Breast epithelium (tissue), 4 donors: ENCODE data around the gene SERINC2. TPM values are rescaled to one million over a fixed set of nuclear protein-coding genes. Genes with fewer than 3 reads are reported as not detected.
"Not testable (repeated sequence)": the region's sequence is repeated elsewhere in the genome, so short reads cannot be mapped to it uniquely, and the experiment has no call there.

Experiments used
- DNase-seq, 2 donors: peaks; one replicate each; pipeline ENCODE4 v3.0.0-alpha.2; 2019; ENCODE audit warnings: low spot score in 2 of 2
- H3K27ac ChIP-seq, 2 donors: fragments of 200-600 bp; sonication (generic) in 1 of 2; one replicate each; pipeline ENCODE4 v1.5.1; 2016 to 2019; ENCODE audit warnings: mild to moderate bottlenecking in 1 of 2
- H3K27me3 ChIP-seq, 2 donors: fragments of 200-600 bp; sonication (generic) in 1 of 2; one replicate each; pipeline versions ENCODE4 v1.5.1 to v1.6.0; 2017 to 2019; ENCODE audit warnings: control low read depth in 1 of 2, mild to moderate bottlenecking in 1 of 2
- H3K36me3 ChIP-seq: fragments of 200-600 bp; one replicate; pipeline ENCODE4 v1.5.1; 2019
- H3K4me1 ChIP-seq, 2 donors: fragments of 200-600 bp; sonication (generic); one replicate each; pipeline ENCODE4 v1.5.1; 2016 to 2019; ENCODE audit warnings: control low read depth in 1 of 2
- H3K4me3 ChIP-seq, 3 donors: fragments of 200-600 bp; sonication (generic); 1 replicate in 2 of 3; 2 replicates in 1 of 3; pipeline ENCODE4 v1.5.1; 2016 to 2019; ENCODE audit warnings: mild to moderate bottlenecking in 3 of 3, moderate library complexity in 2 of 3
- H3K9me3 ChIP-seq, 2 donors: fragments of 200-600 bp; sonication (generic) in 1 of 2; one replicate each; pipeline ENCODE4 v1.5.1; 2016 to 2019; ENCODE audit warnings: control low read depth in 1 of 2
- POLR2A ChIP-seq: fragments of 450-650 bp; IDR thresholded peaks from one replicate; pipeline ENCODE4 v1.6.1; 2016; ENCODE audit warnings: antibody characterized with exemption, mild to moderate bottlenecking, moderate library complexity
- POLR2AphosphoS5 ChIP-seq, 3 donors: sonication (generic); formaldehyde crosslinking; IDR thresholded peaks; one replicate each; pipeline ENCODE4 v1.6.1; 2017; ENCODE audit warnings: antibody characterized with exemption in 3 of 3
- intact Hi-C: fragments of 100-400 bp; cut with DNase I; formaldehyde crosslinking; loops from one replicate; pipeline ENCODE4 v1.15.1; 2023; ENCODE audit warnings: low total_unique reads
- total RNA-seq, 3 donors: library from RNA; depleted of rRNA; stranded (reverse); fragments of >200 nt; gene quantifications; one replicate each; pipeline ENCODE4 v1.1.0, GENCODE V29; 2016
- TF ChIP-seq, protein P1 (sequence below), 3 donors: fragments of 450-650 bp; IDR thresholded peaks; one replicate each; pipeline ENCODE4 v1.5.1; 2016 to 2017; ENCODE audit warnings: antibody characterized with exemption in 3 of 3, mild to moderate bottlenecking in 3 of 3, moderate library complexity in 3 of 3

Gene SERINC2
- total RNA-seq, 3 donors from 2014 or later = 10.4 to 50.6 (median 30.5) TPM

DNA sequence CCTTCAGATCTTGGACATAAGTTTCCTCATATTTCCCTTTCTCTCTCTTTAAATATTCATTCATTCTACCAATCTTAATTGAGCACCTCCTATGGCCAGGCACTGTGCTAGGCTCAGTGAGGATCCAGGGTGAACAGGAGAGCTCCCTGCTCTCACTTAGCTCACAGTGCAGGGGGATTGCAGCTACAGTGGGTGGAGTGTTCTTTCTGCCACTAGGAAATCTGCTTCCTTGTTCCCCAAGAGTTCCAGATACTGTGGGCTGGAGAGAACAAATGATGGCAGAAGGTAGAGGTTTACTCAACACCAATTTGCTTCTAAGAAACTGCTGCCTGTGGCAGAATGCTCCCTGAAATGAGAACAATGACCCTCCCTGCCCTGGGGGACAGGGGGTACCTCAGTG lies 35.0 kb upstream of the SERINC2 start:
- no peak for DNase-seq
- intact Hi-C loops = no loop called here
- H3K4me3 ChIP-seq = no peak overlapping the region
- no peaks in the 10 kb centered on the region for H3K36me3 ChIP-seq
- no peaks in the 10 kb centered on the region for H3K27me3 ChIP-seq
- no peak for TF ChIP-seq POLR2AphosphoS5 (IDR thresholded peaks at IDR 0.05)
- no peak for TF ChIP-seq POLR2A
- TF ChIP-seq, protein P1, sequence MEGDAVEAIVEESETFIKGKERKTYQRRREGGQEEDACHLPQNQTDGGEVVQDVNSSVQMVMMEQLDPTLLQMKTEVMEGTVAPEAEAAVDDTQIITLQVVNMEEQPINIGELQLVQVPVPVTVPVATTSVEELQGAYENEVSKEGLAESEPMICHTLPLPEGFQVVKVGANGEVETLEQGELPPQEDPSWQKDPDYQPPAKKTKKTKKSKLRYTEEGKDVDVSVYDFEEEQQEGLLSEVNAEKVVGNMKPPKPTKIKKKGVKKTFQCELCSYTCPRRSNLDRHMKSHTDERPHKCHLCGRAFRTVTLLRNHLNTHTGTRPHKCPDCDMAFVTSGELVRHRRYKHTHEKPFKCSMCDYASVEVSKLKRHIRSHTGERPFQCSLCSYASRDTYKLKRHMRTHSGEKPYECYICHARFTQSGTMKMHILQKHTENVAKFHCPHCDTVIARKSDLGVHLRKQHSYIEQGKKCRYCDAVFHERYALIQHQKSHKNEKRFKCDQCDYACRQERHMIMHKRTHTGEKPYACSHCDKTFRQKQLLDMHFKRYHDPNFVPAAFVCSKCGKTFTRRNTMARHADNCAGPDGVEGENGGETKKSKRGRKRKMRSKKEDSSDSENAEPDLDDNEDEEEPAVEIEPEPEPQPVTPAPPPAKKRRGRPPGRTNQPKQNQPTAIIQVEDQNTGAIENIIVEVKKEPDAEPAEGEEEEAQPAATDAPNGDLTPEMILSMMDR (IDR thresholded peaks at IDR 0.05) = no peak
- peaks cover 0 to 9% of the 10 kb centered on the region in 2 donors for H3K4me1 ChIP-seq
- H3K27ac ChIP-seq = peak overlapping the region in 1 of 2 donors; percentile 43
- H3K9me3 ChIP-seq = no peaks in the 10 kb centered on the region

DNA sequence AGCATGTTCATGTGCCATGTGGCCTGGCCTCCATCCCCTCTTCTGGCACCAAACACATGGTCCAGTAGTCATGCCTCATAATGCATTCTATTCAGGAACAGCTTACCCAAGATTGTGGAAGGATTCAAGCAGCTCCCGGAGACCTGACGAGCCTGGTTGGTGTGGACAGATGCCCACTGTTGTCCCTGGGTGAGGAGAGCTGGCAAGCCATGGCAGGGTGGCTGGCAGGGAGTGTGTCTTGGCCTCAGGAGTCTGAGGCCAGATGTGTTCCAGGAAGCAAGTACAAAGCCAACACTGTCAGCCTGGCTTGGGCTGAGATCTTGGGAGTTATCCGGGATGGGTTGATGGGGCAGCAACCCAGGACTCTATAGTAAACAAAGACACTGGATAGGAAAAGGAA lies 32.8 kb upstream of the SERINC2 start:
- DNase-seq = peak in 1 of 2 donors; percentile 89
- no peaks in the 10 kb centered on the region for H3K9me3 ChIP-seq

DNA sequence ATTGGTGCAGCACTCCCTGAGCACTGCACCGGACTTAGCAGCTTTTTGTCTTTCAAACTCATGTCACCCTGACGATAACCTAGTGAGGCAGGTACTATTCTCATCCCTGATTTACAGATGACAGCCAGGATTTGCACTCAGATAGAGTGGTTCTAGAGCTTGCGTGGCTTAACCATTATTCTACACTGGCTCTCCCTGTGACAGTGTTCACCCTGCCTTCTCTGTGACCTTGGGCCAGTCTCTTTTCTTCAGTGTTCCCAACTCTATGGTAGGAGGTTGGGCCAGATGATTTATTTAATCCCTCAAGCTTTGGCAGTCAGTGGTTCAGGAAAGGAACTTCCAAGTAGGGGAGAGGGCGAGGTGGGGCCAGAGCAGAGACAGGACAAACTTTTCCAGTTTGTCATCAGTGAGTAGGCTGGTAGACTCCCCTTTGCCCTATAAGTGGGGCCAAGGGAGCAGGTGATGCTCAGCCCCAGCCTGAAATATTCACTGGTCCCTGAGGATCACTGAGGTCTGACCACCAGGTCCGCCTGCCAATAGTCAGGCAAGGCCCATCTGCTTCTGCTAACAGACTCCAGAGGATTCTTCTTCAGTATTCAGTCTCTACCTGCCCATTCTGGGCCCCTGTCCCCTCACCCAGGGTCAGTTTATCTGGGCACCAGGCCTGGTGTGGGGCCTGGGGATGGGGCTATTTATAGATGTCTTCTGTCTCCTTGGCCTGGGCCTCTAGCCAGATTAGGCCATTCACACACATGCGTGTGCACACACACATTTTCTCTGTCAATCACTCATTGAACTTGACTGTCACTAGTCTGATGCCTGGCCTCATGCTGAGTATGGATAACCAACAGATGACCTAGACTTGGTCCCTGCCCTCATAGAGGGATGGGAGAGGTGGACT lies 31.4 kb upstream of the SERINC2 start:
- peaks cover 0 to 4% of the 10 kb centered on the region in 2 donors for H3K4me1 ChIP-seq
- TF ChIP-seq, protein P1 (IDR thresholded peaks at IDR 0.05) = no peak
- no peak for TF ChIP-seq POLR2AphosphoS5 (IDR thresholded peaks at IDR 0.05)
- TF ChIP-seq POLR2A = no peak
- no peaks in the 10 kb centered on the region for H3K27me3 ChIP-seq
- no peak for DNase-seq
- intact Hi-C loops = no loop called here
- peak overlapping the region; percentile 79 to 80 for H3K27ac ChIP-seq
- H3K4me3 ChIP-seq = no peak overlapping the region
- H3K9me3 ChIP-seq = no peaks in the 10 kb centered on the region
- H3K36me3 ChIP-seq = no peaks in the 10 kb centered on the region

More for the DNA sequence above, 32.8 kb upstream of the SERINC2 start:
- H3K36me3 ChIP-seq = no peaks in the 10 kb centered on the region
- peaks cover 0 to 4% of the 10 kb centered on the region in 2 donors for H3K4me1 ChIP-seq
- H3K27ac ChIP-seq = peak overlapping the region; percentile 79 to 80
- intact Hi-C loops = no loop called here
- no peak overlapping the region for H3K4me3 ChIP-seq
- TF ChIP-seq POLR2AphosphoS5 (IDR thresholded peaks at IDR 0.05) = peak in 1 of 3 donors; percentile 10
- TF ChIP-seq, protein P1 (IDR thresholded peaks at IDR 0.05) = no peak
- no peak for TF ChIP-seq POLR2A
- H3K27me3 ChIP-seq = no peaks in the 10 kb centered on the region

GRCh38 chr1:31382379-31382989 lies 30.5 kb upstream of the SERINC2 start:
- Histone ChIP-seq H3K36me3 (no peaks in the 10 kb centered on the region), H3K27me3 (no peaks in the 10 kb centered on the region), H3K4me3 (no peak overlapping the region), H3K9me3 (no peaks in the 10 kb centered on the region), H3K27ac (peak overlapping the region in 1 of 2 donors; percentile 79), H3K4me1 (peaks cover 0 to 4% of the 10 kb centered on the region in 2 donors)
- DNase-seq = no peak
- TF ChIP-seq, protein P1 (IDR thresholded peaks at IDR 0.05) = no peak
- TF ChIP-seq POLR2AphosphoS5 (IDR thresholded peaks at IDR 0.05) (no peak), POLR2A (no peak)
- intact Hi-C loops = no loop called here

- no peak overlapping the region for H3K27ac ChIP-seq
- H3K36me3 ChIP-seq = no peaks in the 10 kb centered on the region
- TF ChIP-seq POLR2AphosphoS5 (IDR thresholded peaks at IDR 0.05) (no peak), POLR2A (no peak)
- TF ChIP-seq, protein P1 (IDR thresholded peaks at IDR 0.05) = no peak
- peaks cover 0 to 4% of the 10 kb centered on the region in 2 donors for H3K4me1 ChIP-seq
- H3K27me3 ChIP-seq = no peaks in the 10 kb centered on the region
- intact Hi-C loops = no loop called here
- no peaks in the 10 kb centered on the region for H3K9me3 ChIP-seq
- DNase-seq = no peak
- no peak overlapping the region for H3K4me3 ChIP-seq
Measured at GRCh38 chr1:31383967-31384366, 29.0 kb upstream of the SERINC2 start.

DNA sequence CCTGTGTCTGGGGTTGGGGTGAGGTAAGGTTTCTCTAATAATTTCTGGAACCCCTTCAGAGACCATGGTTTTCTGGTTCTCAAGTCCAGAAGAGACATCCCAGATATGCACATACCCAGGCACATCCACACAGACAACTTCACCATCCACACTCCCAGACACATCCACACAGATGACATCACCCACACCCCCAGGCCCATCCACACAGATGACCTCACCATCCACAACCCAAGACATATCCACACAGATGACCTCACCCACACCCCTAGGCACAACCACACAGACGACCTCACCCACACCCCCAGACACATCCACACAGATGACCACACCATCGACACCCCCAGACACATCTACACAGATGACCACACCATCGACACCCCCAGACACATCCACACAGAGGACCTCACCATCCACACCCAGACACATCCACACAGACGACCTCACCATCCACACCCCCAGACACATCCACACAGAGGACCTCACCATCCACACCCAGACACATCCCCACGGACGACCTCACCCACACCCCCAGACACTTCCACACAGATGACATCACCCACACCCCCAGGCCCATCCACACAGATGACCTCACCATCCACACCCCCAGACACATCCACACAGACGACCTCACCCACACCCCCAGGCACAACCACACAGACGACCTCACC lies 26.3 kb upstream of the SERINC2 start:
- H3K4me3 ChIP-seq, H3K4me1 ChIP-seq, H3K36me3 ChIP-seq, H3K27ac ChIP-seq, DNase-seq, intact Hi-C loops, H3K27me3 ChIP-seq, H3K9me3 ChIP-seq: not testable (repeated sequence)
